Testis (tissue), 3 donors: ENCODE data around the gene NRG4. TPM values are rescaled to one million over a fixed set of nuclear protein-coding genes. Genes with fewer than 3 reads are reported as not detected.
"Not testable (repeated sequence)": the region's sequence is repeated elsewhere in the genome, so short reads cannot be mapped to it uniquely, and the experiment has no call there.

Source experiments
- DNase-seq: peaks from one replicate; pipeline ENCODE4 v3.0.0-alpha.2; 2019
- H3K27ac ChIP-seq, 2 donors: fragments of 200-600 bp; sonication (generic); one replicate each; pipeline ENCODE4 v1.5.1; 2019
- H3K27me3 ChIP-seq: fragments of 200-600 bp; sonication (generic); one replicate; pipeline ENCODE4 v1.5.1; 2019
- H3K36me3 ChIP-seq: fragments of 200-600 bp; sonication (generic); one replicate; pipeline ENCODE4 v1.5.1; 2017; ENCODE audit warnings: low read depth; ENCODE audit errors: missing control alignments
- H3K4me1 ChIP-seq: fragments of 200-600 bp; sonication (generic); one replicate; pipeline ENCODE4 v1.5.1; 2019
- H3K4me3 ChIP-seq, 2 donors: fragments of 200-600 bp; sonication (generic); one replicate each; pipeline ENCODE4 v1.5.1; 2017 to 2019
- H3K9me3 ChIP-seq: fragments of 200-600 bp; sonication (generic); one replicate; pipeline ENCODE4 v1.5.1; 2017
- CTCF ChIP-seq, 3 experiments: fragments of 450-650 bp in 2 of 3; fragments of 200-600 bp in 1 of 3; sonication (generic) in 1 of 3; IDR thresholded peaks; one replicate each; pipeline ENCODE4 v1.5.1; 2016 to 2019; ENCODE audit warnings: antibody characterized with exemption in 3 of 3, mild to moderate bottlenecking in 2 of 3, moderate library complexity in 1 of 3
- POLR2A ChIP-seq: fragments of 450-650 bp; IDR thresholded peaks from one replicate; pipeline ENCODE4 v1.6.1; 2017; ENCODE audit warnings: antibody characterized with exemption, mild to moderate bottlenecking, moderate library complexity
- WGBS, 2 donors: methylation state at CpG; one replicate each; pipeline ENCODE4 v1.1.5; 2018; 5-methylcytosine and 5-hydroxymethylcytosine counted together
- intact Hi-C: fragments of 100-400 bp; cut with DNase I; formaldehyde crosslinking; loops from one replicate; pipeline ENCODE4 v1.15.1; 2023; ENCODE audit warnings: low total_unique reads
- polyA plus RNA-seq: library from polyadenylated mRNA; stranded (reverse); fragments of 350-450 nt; fragmentation: Illumina TruSeq; extraction: RNeasy Lipid Tissue Mini Kit (QIAGEN cat#74804); gene quantifications from one replicate; pipeline ENCODE4 v1.2.3, GENCODE V29; 2014; ENCODE audit warnings: low read depth, low replicate concordance; ENCODE audit not compliant: insufficient read depth
- total RNA-seq, 2 donors: library from RNA; depleted of rRNA; stranded (reverse); fragments of >200 nt; gene quantifications; one replicate each; pipeline ENCODE4 v1.2.3, GENCODE V29; 2016

NRG4 gene
- total and polyA plus RNA-seq, 3 donors from 2014 or later: 10.8 to 21.2 (median 14.6) TPM

GRCh38 chr15:76058714-76059319, 46.6 kb upstream of the NRG4 start:
- H3K9me3 ChIP-seq: no peaks in the 10 kb centered on the region
- peak; percentile 21 for DNase-seq
- H3K27me3 ChIP-seq: no peaks in the 10 kb centered on the region
- intact Hi-C loops: no loop called here
- no peaks in the 10 kb centered on the region for H3K36me3 ChIP-seq
- no peak overlapping the region for H3K27ac ChIP-seq
- no peak for TF ChIP-seq CTCF (IDR thresholded peaks at IDR 0.05)
- TF ChIP-seq POLR2A: no peak
- H3K4me1 ChIP-seq: no peaks in the 10 kb centered on the region
- peak overlapping the region; percentile 58 to 68 for H3K4me3 ChIP-seq
- 7 to 10% methylated on average over 18 of the region's 18 CpGs for WGBS, 2 donors

DNA sequence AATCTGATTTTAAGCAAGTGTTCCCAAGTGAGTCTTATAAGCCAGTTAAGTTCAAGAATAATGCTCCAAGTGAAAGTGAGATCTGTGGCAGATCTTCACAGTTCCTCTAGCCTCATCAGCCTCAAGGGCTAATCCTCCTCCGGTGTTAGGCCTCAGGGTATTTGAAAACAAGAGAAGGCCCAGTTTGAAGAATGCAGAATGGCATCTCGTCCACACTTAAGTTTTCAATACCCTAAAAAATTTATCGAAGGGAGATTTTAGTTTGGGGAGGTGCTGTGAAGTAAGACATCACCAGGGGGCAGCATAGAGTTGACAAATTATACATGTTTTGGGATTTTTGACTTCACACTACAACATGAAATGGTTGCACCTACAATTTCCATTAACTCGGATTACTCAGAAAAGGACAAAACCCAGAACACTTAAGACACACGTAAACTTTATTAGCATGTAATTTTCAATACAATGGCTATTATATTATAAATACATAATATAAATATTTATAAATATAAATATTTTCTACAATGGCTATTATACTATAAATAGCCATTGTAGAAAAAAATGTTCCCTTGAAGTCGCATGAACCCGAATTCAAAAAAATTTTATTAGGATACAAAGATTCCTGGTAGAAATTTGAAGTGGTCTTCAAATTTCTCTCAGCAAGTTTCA, 45.2 kb upstream of the NRG4 start:
- WGBS, 2 donors: 2 to 3% methylated on average over 7 of the region's 7 CpGs
- peak; percentile 43 for DNase-seq
- Histone ChIP-seq H3K4me1 (no peaks in the 10 kb centered on the region), H3K27ac (no peak overlapping the region), H3K27me3 (no peaks in the 10 kb centered on the region), H3K9me3 (no peaks in the 10 kb centered on the region), H3K4me3 (no peak overlapping the region), H3K36me3 (no peaks in the 10 kb centered on the region)
- intact Hi-C loops: no loop called here
- TF ChIP-seq CTCF (IDR thresholded peaks at IDR 0.05): peak in 2 of 3 experiments; percentile 57 to 81
- no peak for TF ChIP-seq POLR2A

DNA sequence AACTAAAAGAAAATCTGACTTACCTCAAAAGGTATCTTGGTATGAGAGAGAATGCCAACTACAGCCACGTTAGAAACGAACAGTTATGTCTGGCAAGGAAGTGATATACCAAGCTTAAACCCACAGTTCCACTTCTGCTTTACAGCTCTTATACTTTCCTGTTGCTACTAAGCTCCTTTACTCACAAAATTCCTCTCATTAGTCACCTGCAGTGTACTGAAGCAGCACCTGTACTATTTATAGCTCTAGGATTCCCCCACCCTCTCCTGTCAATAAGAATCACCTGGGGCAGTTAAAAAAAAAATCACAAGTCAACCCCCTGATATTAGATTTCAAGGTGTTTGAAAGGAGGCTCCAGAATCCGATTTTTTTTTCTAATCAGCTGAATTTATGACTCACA, 44.7 kb upstream of the NRG4 start:
- no peak overlapping the region for H3K4me3 ChIP-seq
- TF ChIP-seq POLR2A: no peak
- no peak for TF ChIP-seq CTCF (IDR thresholded peaks at IDR 0.05)
- WGBS, 2 donors: 18 to 23% methylated on average over 3 of the region's 3 CpGs
- H3K9me3 ChIP-seq: no peaks in the 10 kb centered on the region
- intact Hi-C loops: no loop called here
- H3K4me1 ChIP-seq: no peaks in the 10 kb centered on the region
- no peaks in the 10 kb centered on the region for H3K36me3 ChIP-seq
- H3K27me3 ChIP-seq: no peaks in the 10 kb centered on the region
- no peak overlapping the region for H3K27ac ChIP-seq
- DNase-seq: no peak

- H3K27ac ChIP-seq, DNase-seq, H3K4me1 ChIP-seq, H3K27me3 ChIP-seq, H3K4me3 ChIP-seq, H3K36me3 ChIP-seq, H3K9me3 ChIP-seq, intact Hi-C loops: not testable (repeated sequence)
- 92 to 97% methylated on average over 9 to 10 of the region's 10 CpGs for WGBS, 2 donors
These were observed 42.0 kb upstream of the NRG4 start for GRCh38 chr15:76054201-76054600.

GRCh38 chr15:76038512-76038911, 26.3 kb upstream of the NRG4 start:
- intact Hi-C loops: no loop called here
- 67% methylated on average over 1 of the region's 1 CpG; no CpG with 5 or more reads in 1 of the 2 donors for WGBS, 2 donors

More at GRCh38 chr15:76038512-76038911, 26.3 kb upstream of the NRG4 start:
- TF ChIP-seq POLR2A (no peak), CTCF (IDR thresholded peaks at IDR 0.05) (no peak)
- Histone ChIP-seq H3K4me1 (no peaks in the 10 kb centered on the region), H3K4me3 (no peak overlapping the region), H3K36me3 (no peaks in the 10 kb centered on the region), H3K27ac (no peak overlapping the region), H3K9me3 (no peaks in the 10 kb centered on the region), H3K27me3 (no peaks in the 10 kb centered on the region)
- no peak for DNase-seq
